ENCODE data around the gene EYS. TPM values are rescaled to one million over a fixed set of nuclear protein-coding genes. Genes with fewer than 3 reads are reported as not detected.
A peak's percentile ranks its signal among the peaks of the same experiment; 100 is the strongest.

EYS gene
- total RNA-seq, 1 experiment from 2014 or later: not detected

- no peak overlapping the region for H3K27ac ChIP-seq (ENCODE audit: low read depth, low read length)
- peak; percentile 20; the same call in 1 of the 2 replicates for ATAC-seq
- H3K79me2 ChIP-seq (ENCODE audit: insufficient read depth, low read length): no peaks in the 10 kb centered on the region
- ChIA-PET RAD21 (ENCODE audit: low non-redundant PET in 1 of 2, low total read pairs in 2 of 2, uncharacterized antibody in 2 of 2, unreplicated experiment in 2 of 2) (no interaction called here), CTCF (interaction anchor here (0.9 to 1.6 kb wide), 7 partner anchors 9 to 465 kb away, joined by 3 to 8 read pairs (median 4); no protein-coding TSS in a partner anchor), POLR2A (interaction anchor here (1.3 kb wide), 1 partner anchor 11 kb away, joined by 7 read pairs; no protein-coding TSS in a partner anchor)
- H3K9ac ChIP-seq (ENCODE audit: low read length): no peak overlapping the region
- H3K9me3 ChIP-seq (ENCODE audit: control insufficient read depth in 1 of 2, insufficient read depth in 1 of 2, low read depth in 1 of 2, low read length in 2 of 2): no peaks in the 10 kb centered on the region
- no peaks in the 10 kb centered on the region for H3K4me1 ChIP-seq (ENCODE audit: control insufficient read depth in 1 of 2, insufficient read depth in 2 of 2, low read length in 2 of 2)
- no peak for DNase-seq (ENCODE audit: low read depth, low spot score)
- intact Hi-C loops (cut with micrococcal nuclease): no loop called here
- H3K4me2 ChIP-seq (ENCODE audit: low read length): no peak overlapping the region
- H4K20me1 ChIP-seq (ENCODE audit: insufficient read depth): no peaks in the 10 kb centered on the region; the same call in 1 of the 2 replicates
- no peak for TF ChIP-seq ZNF274 (IDR thresholded peaks at IDR 0.05; ENCODE audit: low read depth, low read length)
- no peak for TF ChIP-seq ZBTB33 (IDR thresholded peaks at IDR 0.05; ENCODE audit: extremely low read depth, insufficient replicate concordance, low read length)
- TF ChIP-seq FOSL1 (IDR thresholded peaks at IDR 0.05; ENCODE audit: low read depth): no peak
- TF ChIP-seq SRF (IDR thresholded peaks at IDR 0.05; ENCODE audit: low read depth): no peak
- TF ChIP-seq YY1 (IDR thresholded peaks at IDR 0.05; ENCODE audit: extremely low read depth, insufficient replicate concordance, low read depth, low read length): no peak
- TF ChIP-seq CBX3 (IDR thresholded peaks at IDR 0.05; ENCODE audit: low read depth): no peak
- no peak for TF ChIP-seq CTCF (IDR thresholded peaks at IDR 0.05 in 2 of 3, conservative IDR thresholded peaks at IDR 0.05 in 1 of 3; ENCODE audit: borderline replicate concordance in 1 of 3, insufficient read depth in 1 of 3, low read depth in 2 of 3, low read length in 2 of 3)
- no peak for TF ChIP-seq SP1 (IDR thresholded peaks at IDR 0.05; ENCODE audit: low read depth)
- no peak for TF ChIP-seq JUND (IDR thresholded peaks at IDR 0.05)
- no peak for TF ChIP-seq ELF1 (IDR thresholded peaks at IDR 0.05; ENCODE audit: borderline replicate concordance, low read depth)
- TF ChIP-seq ATF3 (IDR thresholded peaks at IDR 0.05): no peak
- TF ChIP-seq EZH2 (IDR thresholded peaks at IDR 0.05): no peak
- TF ChIP-seq EZH2phosphoT487 (IDR thresholded peaks at IDR 0.05; ENCODE audit: borderline replicate concordance): no peak
- no peak for TF ChIP-seq ZFX (IDR thresholded peaks at IDR 0.05)
- no peak for TF ChIP-seq TCF7L2 (IDR thresholded peaks at IDR 0.05; ENCODE audit: borderline replicate concordance, extremely low read depth, insufficient read depth, insufficient read length)
- no peak for TF ChIP-seq RAD21 (IDR thresholded peaks at IDR 0.05; ENCODE audit: low read depth)
- TF ChIP-seq POLR2A (IDR thresholded peaks at IDR 0.05; ENCODE audit: borderline replicate concordance, extremely low read depth, insufficient read depth, insufficient read length): no peak
- no peak for TF ChIP-seq CEBPB (IDR thresholded peaks at IDR 0.05; ENCODE audit: low read depth)
- no peak for TF ChIP-seq MAX (IDR thresholded peaks at IDR 0.05)
- TF ChIP-seq POLR2AphosphoS5 (IDR thresholded peaks at IDR 0.05; ENCODE audit: low read depth, low read length): no peak
- no TSS peak for BruUV-seq (replicated peaks)
- H2AFZ ChIP-seq (ENCODE audit: low read depth, low read length, poor library complexity, severe bottlenecking): no peak overlapping the region
- no peak overlapping the region for H3K4me3 ChIP-seq (replicated peaks in 1 of 2; ENCODE audit: low read depth in 1 of 2, low read length in 2 of 2)
- H3K36me3 ChIP-seq (ENCODE audit: control insufficient read depth in 1 of 2, insufficient read depth in 2 of 2, low read length in 2 of 2): no peaks in the 10 kb centered on the region
- H3K27me3 ChIP-seq (ENCODE audit: insufficient read depth, low read length): 0 out of 2 replicates have a peak, but pooled peaks cover 3% of the 10 kb centered on the region
- H3K9me2 ChIP-seq (ENCODE audit: insufficient read depth): no peaks in the 10 kb centered on the region
Measured at GRCh38 chr6:63817492-63818050, 1889.5 kb downstream of the EYS start.
